KMS-11 (cell line): ENCODE data around the gene HRG.
A peak's percentile ranks its signal among the peaks of the same experiment; 100 is the strongest.
"Not testable (repeated sequence)": the region's sequence is repeated elsewhere in the genome, so short reads cannot be mapped to it uniquely, and the experiment has no call there.

Experiments used
- H2AFZ ChIP-seq: fragments of 200-600 bp; sonication (generic); 2 replicates; pipeline ENCODE4 v1.6.1; 2016; ENCODE audit warnings: antibody characterized with exemption, mixed run types, low read depth
- H3K27ac ChIP-seq: fragments of 200-600 bp; sonication (generic); 2 replicates; pipeline ENCODE4 v1.6.1; 2016; ENCODE audit warnings: mild to moderate bottlenecking, mixed run types
- H3K27me3 ChIP-seq: fragments of 200-600 bp; sonication (generic); 2 replicates; pipeline ENCODE4 v1.6.1; 2017; ENCODE audit warnings: mild to moderate bottlenecking, low read depth, mixed run types, moderate library complexity; ENCODE audit not compliant: insufficient read depth
- H3K36me3 ChIP-seq: fragments of 200-600 bp; sonication (generic); 2 replicates; pipeline ENCODE4 v1.6.1; 2017; ENCODE audit warnings: mild to moderate bottlenecking, mixed run types; ENCODE audit not compliant: insufficient read depth
- H3K4me1 ChIP-seq: fragments of 200-600 bp; sonication (generic); 2 replicates; pipeline ENCODE4 v1.6.1; 2016; ENCODE audit warnings: mild to moderate bottlenecking, low read depth, mixed run types; ENCODE audit not compliant: poor library complexity, severe bottlenecking
- H3K4me2 ChIP-seq: fragments of 200-600 bp; sonication (generic); 2 replicates; pipeline ENCODE4 v1.7.0; 2016; ENCODE audit warnings: mild to moderate bottlenecking, mixed run types
- H3K4me3 ChIP-seq: fragments of 200-600 bp; sonication (generic); IDR thresholded peaks from 2 replicates; pipeline ENCODE4 v1.6.1; 2017; ENCODE audit warnings: low read depth, low read length, mixed read lengths; ENCODE audit not compliant: insufficient read depth
- H3K79me2 ChIP-seq: fragments of 200-600 bp; sonication (generic); 2 replicates; pipeline ENCODE4 v1.6.1; 2016; ENCODE audit warnings: low read depth, mixed run types; ENCODE audit not compliant: insufficient read depth
- H3K9ac ChIP-seq: fragments of 200-600 bp; sonication (generic); 2 replicates; pipeline ENCODE4 v1.6.1; 2016; ENCODE audit warnings: mild to moderate bottlenecking, mixed run types
- H4K20me1 ChIP-seq: fragments of 200-600 bp; sonication (generic); 2 replicates; pipeline ENCODE4 v1.6.1; 2016; ENCODE audit warnings: mild to moderate bottlenecking, mixed run types; ENCODE audit not compliant: insufficient read depth
- CTCF ChIP-seq: fragments of 200-600 bp; sonication (generic); conservative IDR thresholded peaks from 2 replicates; pipeline ENCODE4 v1.6.1; 2017; ENCODE audit warnings: low read depth, mild to moderate bottlenecking, antibody characterized with exemption, low read length, moderate library complexity, mixed read lengths

HRG gene

GRCh38 chr3:186697510-186697909 lies 31.7 kb downstream of the HRG start:
- Histone ChIP-seq H3K4me3 (no peak overlapping the region), H3K4me1 (no peaks in the 10 kb centered on the region), H3K27ac (no peak overlapping the region), H3K9ac (no peak overlapping the region), H2AFZ (no peak overlapping the region), H3K4me2 (no peak overlapping the region), H4K20me1 (no peaks in the 10 kb centered on the region), H3K79me2 (no peaks in the 10 kb centered on the region), H3K27me3 (no peaks in the 10 kb centered on the region), H3K36me3 (no peaks in the 10 kb centered on the region)
- no peak for TF ChIP-seq CTCF

GRCh38 chr3:186700267-186700666 lies 34.5 kb downstream of the HRG start:
- Histone ChIP-seq H3K4me2 (no peak overlapping the region), H3K9ac (no peak overlapping the region), H3K27ac (no peak overlapping the region), H3K36me3 (no peaks in the 10 kb centered on the region), H3K79me2 (no peaks in the 10 kb centered on the region), H3K4me3 (no peak overlapping the region), H4K20me1 (no peaks in the 10 kb centered on the region), H2AFZ (no peak overlapping the region), H3K4me1 (peaks cover 6% of the 10 kb centered on the region), H3K27me3 (no peaks in the 10 kb centered on the region)
- TF ChIP-seq CTCF, result no peak

GRCh38 chr3:186702451-186702850 lies 36.6 kb downstream of the HRG start:
- peaks cover 23% of the 10 kb centered on the region for H3K4me1 ChIP-seq
- H3K27ac ChIP-seq, H3K4me2 ChIP-seq, H3K9ac ChIP-seq, H3K79me2 ChIP-seq, H3K4me3 ChIP-seq, H4K20me1 ChIP-seq, H2AFZ ChIP-seq, H3K36me3 ChIP-seq, H3K27me3 ChIP-seq: not testable (repeated sequence)

- TF ChIP-seq CTCF, result no peak
- Histone ChIP-seq H3K4me2 (peak overlapping the region; percentile 44; the same call in 1 of the 2 replicates), H3K4me3 (no peak overlapping the region), H3K9ac (no peak overlapping the region), H3K4me1 (peaks cover 23% of the 10 kb centered on the region), H3K79me2 (no peaks in the 10 kb centered on the region), H4K20me1 (no peaks in the 10 kb centered on the region), H3K27ac (no peak overlapping the region), H3K36me3 (no peaks in the 10 kb centered on the region), H2AFZ (no peak overlapping the region), H3K27me3 (no peaks in the 10 kb centered on the region)
Measured at GRCh38 chr3:186705882-186706780, 40.3 kb downstream of the HRG start.
